NCI-H187 treated with DMSO at 0.1 percent for 48 hours (cell line): ENCODE data around the gene PINLYP.

Experiments
- DNase-seq: peaks from one replicate; lab custom pipeline; 2025; lab: John Stamatoyannopoulos, UW

Gene PINLYP

GRCh38 chr19:43548706-43549105 is 26.9 kb upstream of the PINLYP start:
- no peak for DNase-seq

GRCh38 chr19:43551399-43552197 is 24.0 kb upstream of the PINLYP start:
- no peak for DNase-seq

DNA sequence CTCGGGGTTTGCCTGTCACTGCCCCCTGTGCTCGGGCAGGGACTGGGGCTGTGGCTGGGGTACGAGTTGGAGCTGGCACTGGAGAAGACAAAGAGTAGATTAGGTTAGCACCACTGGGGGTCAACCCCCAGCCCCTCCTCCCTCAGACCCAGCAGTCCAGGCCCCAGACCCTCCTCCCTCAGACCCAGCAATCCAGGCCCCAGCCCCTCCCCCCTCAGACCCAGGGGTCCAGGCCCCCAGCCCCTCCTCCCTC is 23.5 kb upstream of the PINLYP start:
- no peak for DNase-seq

- no peak for DNase-seq
Measured at GRCh38 chr19:43552616-43553015, 23.0 kb upstream of the PINLYP start.

- DNase-seq = no peak
Measured at GRCh38 chr19:43553656-43554055, 21.9 kb upstream of the PINLYP start.

DNA sequence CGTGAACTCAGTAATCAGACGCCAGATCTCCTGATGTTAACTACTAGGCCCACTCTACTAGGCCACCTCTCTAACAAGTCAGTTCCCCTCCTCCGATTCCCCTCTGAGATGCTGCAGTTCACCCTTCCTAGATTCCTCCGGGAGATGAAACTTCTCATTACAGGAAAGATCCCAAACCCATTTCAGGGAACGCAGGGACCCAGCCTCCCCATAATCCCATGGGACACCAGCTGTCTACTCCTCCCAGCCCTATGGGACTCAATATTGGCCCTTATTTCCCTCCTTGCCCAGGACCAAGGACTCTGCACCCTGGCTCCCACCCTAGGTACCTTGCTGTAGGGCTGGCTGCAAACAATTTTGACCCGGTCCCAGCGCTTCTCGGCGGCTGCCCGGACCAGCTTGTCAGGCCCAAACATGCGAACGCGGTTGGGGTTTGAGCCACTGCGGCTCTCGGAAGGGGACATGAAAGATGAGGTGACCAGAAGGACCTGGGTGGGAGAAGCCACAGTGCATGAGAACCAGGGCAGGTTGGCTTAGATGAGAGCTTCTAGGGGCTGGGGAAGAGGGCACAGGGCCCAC is 21.2 kb upstream of the PINLYP start:
- no peak for DNase-seq

DNA sequence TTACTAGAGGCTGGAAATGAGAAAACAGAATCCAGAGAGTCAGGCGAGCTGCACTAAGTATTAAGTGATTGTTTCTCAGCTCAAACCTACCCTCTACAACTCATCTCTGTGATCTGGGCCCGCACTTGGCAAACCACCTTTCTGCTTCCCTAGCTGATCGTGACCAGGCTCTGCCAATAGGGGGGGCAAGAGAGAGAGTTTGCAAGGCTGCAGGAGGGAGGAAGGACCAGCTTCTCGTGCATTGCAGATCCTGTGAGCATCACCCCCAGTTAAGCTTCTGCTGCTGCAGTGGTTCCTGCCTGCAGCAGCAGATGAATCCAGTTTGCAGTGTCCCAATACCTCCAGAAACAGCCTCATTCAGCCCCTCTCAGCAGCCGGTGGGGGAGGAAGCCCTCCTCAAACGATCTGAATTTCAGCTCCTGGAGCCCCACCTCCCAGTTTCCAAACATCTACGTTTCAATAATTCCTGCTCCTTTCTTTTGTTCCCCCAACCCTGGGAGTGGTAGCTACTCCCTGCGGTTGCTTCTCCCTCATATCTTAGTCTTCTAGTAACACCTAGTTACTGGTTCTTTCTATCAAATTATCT is 20.3 kb upstream of the PINLYP start:
- DNase-seq = no peak

DNA sequence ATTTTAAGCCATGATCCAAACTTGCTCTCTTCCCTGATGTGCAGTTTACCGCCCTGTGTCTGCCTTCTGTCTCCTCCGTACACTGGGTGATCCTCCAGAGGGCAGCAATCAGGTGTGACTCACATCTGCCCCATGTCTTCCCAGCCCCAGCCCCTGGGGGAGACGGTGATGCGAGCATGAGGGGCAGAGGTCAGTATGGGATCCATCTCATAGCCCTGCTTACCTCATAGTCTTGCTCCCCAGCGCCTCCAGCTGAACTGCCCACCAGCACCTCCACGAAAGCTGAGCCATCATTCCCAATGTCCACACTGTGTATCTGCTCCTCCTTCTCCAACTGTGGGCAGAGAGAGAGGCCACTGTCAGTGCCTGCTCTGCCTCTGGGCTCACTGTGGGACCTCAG is 14.9 kb upstream of the PINLYP start:
- no peak for DNase-seq

- DNase-seq = no peak
Measured at GRCh38 chr19:43561139-43561970, 14.2 kb upstream of the PINLYP start.

GRCh38 chr19:43562226-43562697 is 13.3 kb upstream of the PINLYP start:
- no peak for DNase-seq

DNA sequence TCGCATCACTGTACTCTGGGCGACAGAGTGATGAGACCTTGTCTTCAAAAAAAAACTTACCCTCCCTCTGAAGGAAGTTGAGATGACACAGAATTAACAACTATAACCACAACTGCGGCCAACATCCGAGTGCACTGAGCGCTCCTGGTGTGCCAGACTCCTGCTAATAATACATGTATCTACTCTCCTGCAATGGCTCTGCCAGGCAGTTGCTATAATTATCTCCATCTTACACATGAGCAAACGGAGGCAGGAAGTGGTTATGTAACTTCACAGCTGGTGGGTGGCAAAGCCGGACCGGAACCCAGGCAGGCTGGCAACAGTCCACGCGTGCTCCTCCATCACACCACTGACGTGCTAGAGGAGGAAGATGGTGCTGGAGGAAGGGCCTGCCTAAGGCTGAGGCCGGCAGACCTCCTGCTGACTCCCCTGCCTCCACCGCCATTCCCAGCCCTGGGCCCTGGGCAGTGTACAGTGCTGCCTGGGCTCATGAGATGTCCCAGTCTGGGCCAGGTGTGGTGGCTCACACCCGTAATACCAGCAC is 12.8 kb upstream of the PINLYP start:
- DNase-seq = no peak

- no peak for DNase-seq
Measured at GRCh38 chr19:43563816-43564457, 11.7 kb upstream of the PINLYP start.

GRCh38 chr19:43564800-43565199 is 10.8 kb upstream of the PINLYP start:
- no peak for DNase-seq

- no peak for DNase-seq
Measured at GRCh38 chr19:43569657-43570056, 5.9 kb upstream of the PINLYP start.

- DNase-seq = no peak
Measured at GRCh38 chr19:43570174-43570791, 5.3 kb upstream of the PINLYP start.

DNA sequence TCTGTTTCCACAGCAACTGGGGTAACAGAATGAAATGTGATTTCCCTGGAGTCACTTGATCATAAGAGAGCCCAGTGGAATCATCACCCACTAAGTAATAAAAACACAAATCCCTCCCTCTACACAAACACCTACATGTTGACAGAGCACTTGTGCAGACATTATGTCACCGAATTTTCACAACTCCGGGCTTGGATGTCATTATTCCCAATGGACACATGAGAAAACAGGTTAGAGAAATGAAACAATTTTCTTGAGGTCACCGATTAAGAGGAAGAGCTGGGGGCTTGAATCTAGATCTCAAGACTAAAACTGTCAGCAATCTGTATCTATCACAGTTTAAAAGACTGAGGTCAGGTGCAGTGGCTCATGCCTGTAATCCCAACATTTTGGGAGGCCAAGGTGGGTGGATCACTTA is 3.4 kb upstream of the PINLYP start:
- DNase-seq = no peak

GRCh38 chr19:43574424-43575155 is 1.0 kb upstream of the PINLYP start:
- no peak for DNase-seq

DNA sequence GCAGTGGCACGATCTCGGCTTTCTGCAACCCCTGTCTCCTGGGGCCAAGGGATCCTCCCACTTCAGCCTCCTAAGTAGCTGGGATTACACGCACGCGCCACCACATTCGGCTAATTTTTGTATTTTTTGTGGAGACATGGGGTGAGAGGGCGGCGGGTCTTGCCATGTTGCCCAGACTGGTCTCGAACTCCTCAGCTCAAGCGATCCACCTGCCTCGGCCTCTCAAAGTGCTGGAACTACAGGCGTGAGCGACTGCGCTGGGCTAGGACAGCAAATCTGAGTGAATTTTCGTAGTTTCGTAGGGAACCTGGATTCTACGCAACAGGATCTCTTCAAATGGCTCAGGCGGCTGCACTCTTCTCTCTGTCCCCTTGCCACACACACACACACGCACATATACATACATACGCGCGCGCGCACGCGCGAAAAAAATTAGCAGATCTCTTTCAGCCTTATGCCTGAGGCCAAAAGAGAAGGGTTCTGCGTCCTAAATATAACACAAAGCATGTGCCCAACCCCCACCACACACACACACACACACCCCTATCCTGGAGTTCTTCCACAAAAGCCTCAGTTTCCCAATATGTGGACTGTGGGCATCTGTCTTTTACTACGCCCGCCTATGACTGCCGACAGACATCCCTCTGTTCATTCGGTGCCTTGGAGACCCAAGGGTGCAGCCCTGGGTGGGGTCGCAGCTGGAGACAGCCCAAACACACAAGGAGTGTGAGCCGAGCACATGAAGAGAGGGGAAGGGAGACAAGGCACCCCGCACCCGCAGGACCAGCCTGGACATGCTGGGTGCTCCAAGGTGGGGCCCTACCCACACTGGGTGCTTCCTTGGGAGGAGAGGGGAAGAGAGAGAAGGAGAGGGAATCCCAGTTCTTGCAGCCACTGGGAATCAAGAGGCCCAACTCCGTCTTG is 616 bp downstream of the PINLYP start:
- no peak for DNase-seq

DNA sequence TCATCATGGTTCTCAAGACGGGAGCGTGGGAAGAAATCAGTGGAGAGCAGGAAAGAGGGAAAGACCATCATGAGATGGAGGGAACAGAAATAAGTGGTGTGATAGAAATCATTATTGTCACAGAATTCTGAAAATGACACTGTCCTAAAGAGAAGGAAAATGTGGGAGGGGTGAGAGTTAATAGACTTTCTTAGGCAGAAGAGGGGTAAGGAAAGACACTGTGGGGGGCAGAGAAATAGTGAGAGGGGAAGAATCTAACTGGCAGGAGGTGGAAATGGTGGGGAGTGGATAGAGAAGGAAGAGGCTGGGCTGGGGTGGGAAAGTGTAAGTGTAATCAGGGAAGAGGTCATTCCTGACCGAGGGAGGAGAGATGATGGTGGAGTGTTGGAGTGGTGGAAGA is 3.2 kb downstream of the PINLYP start:
- no peak for DNase-seq

- DNase-seq = no peak
Measured at GRCh38 chr19:43581467-43581866, 5.9 kb downstream of the PINLYP start.
